CD4-positive, CD25-positive, alpha-beta regulatory T cell (primary cell): Measurements from ENCODE around the gene PADI3. TPM values are rescaled to one million over a fixed set of nuclear protein-coding genes. Genes with fewer than 3 reads are reported as not detected.
"Not testable (repeated sequence)": the region's sequence is repeated elsewhere in the genome, so short reads cannot be mapped to it uniquely, and the experiment has no call there.

ENCODE experiments used
- ATAC-seq, 2 donors: fragments of 150-1000 bp; cut with Tn5 transposase; one replicate each; pipeline ENCODE4 v1.10.0; 2021; ENCODE audit warnings: low read depth in 2 of 2, moderate number of reproducible peaks in 2 of 2, moderate library complexity in 1 of 2
- DNase-seq, 3 donors: peaks; one replicate each; pipeline versions ENCODE4 v3.0.0 to v3.0.0-alpha.2; 2012 to 2022; ENCODE audit warnings: mixed read lengths in 1 of 3
- H3K27ac ChIP-seq: one replicate; pipeline ENCODE4 v1.7.0; 2013; ENCODE audit warnings: mild to moderate bottlenecking, low read length; ENCODE audit not compliant: insufficient read depth, poor library complexity, severe bottlenecking
- H3K27me3 ChIP-seq: one replicate; pipeline ENCODE4 v1.7.0; 2013; ENCODE audit warnings: low read length; ENCODE audit not compliant: control insufficient read depth, insufficient read depth
- H3K36me3 ChIP-seq: one replicate; pipeline ENCODE4 v1.7.0; 2013; ENCODE audit warnings: mild to moderate bottlenecking, low read length, moderate library complexity; ENCODE audit not compliant: control insufficient read depth, insufficient read depth
- H3K4me1 ChIP-seq: 2 replicates; pipeline ENCODE4 v1.7.0; 2013; ENCODE audit warnings: mild to moderate bottlenecking, low read length; ENCODE audit not compliant: insufficient read depth, control insufficient read depth, poor library complexity, severe bottlenecking
- H3K4me3 ChIP-seq: one replicate; pipeline ENCODE4 v1.7.0; 2013; ENCODE audit warnings: low read depth, mild to moderate bottlenecking, low read length, moderate library complexity
- H3K9me3 ChIP-seq, 2 experiments: 1 replicate in 1 of 2; 2 replicates in 1 of 2; pipeline ENCODE4 v1.7.0; 2013; ENCODE audit warnings: low read length in 2 of 2, mild to moderate bottlenecking in 1 of 2, moderate library complexity in 1 of 2; ENCODE audit not compliant: control insufficient read depth in 2 of 2
- H3K27ac Mint-ChIP-seq, 3 donors: one replicate each; pipeline ENCODE4 v1.8.0; 2020 to 2022; ENCODE audit warnings: mild to moderate bottlenecking in 3 of 3, mixed read lengths in 3 of 3, moderate library complexity in 2 of 3
- H3K27me3 Mint-ChIP-seq: one replicate; pipeline ENCODE4 v1.8.0; 2022; ENCODE audit warnings: mild to moderate bottlenecking, mixed read lengths
- H3K36me3 Mint-ChIP-seq: one replicate; pipeline ENCODE4 v1.8.0; 2020; ENCODE audit warnings: mixed read lengths
- H3K4me1 Mint-ChIP-seq, 4 donors: one replicate each; pipeline ENCODE4 v1.8.0; 2020 to 2022; ENCODE audit warnings: mixed read lengths in 4 of 4, mild to moderate bottlenecking in 1 of 4
- H3K4me3 Mint-ChIP-seq, 4 donors: one replicate each; pipeline ENCODE4 v1.8.0; 2020 to 2022; ENCODE audit warnings: mild to moderate bottlenecking in 4 of 4, mixed read lengths in 4 of 4, moderate library complexity in 3 of 4
- H3K9me3 Mint-ChIP-seq, 7 donors: one replicate each; pipeline ENCODE4 v1.8.0; 2020 to 2022; ENCODE audit warnings: mixed read lengths in 7 of 7, mild to moderate bottlenecking in 3 of 7, moderate library complexity in 2 of 7
- polyA plus RNA-seq, 4 donors: library from polyadenylated mRNA; unstranded; fragments of 300-500 nt; fragmentation: Illumina TruSeq; gene quantifications; one replicate each; pipeline ENCODE4 v1.2.3, GENCODE V29; 2021
- total RNA-seq: library from RNA; stranded (reverse); gene quantifications from one replicate; pipeline ENCODE4 v1.2.3, GENCODE V29; 2022

The PADI3 gene
- total and polyA plus RNA-seq, 5 donors from 2014 or later = not detected

GRCh38 chr1:17318262-17318661 is 69.4 kb downstream of the PADI3 start:
- Mint-ChIP-seq H3K4me1 (no peaks in the 10 kb centered on the region), H3K9me3 (peaks cover 0 to 3% (median 0%) of the 10 kb centered on the region in 7 donors), H3K27me3 (peaks cover 18% of the 10 kb centered on the region), H3K36me3 (no peaks in the 10 kb centered on the region), H3K4me3 (no peak overlapping the region), H3K27ac (no peak overlapping the region)
- H3K27me3 ChIP-seq = no peaks in the 10 kb centered on the region
- ATAC-seq (no peak), DNase-seq (no peak)
- no peaks in the 10 kb centered on the region for H3K36me3 ChIP-seq
- H3K4me1 ChIP-seq = no peaks in the 10 kb centered on the region
- no peaks in the 10 kb centered on the region for H3K9me3 ChIP-seq
- H3K27ac ChIP-seq = no peak overlapping the region
- no peak overlapping the region for H3K4me3 ChIP-seq

- no peak overlapping the region for H3K27ac ChIP-seq
- no peak overlapping the region for H3K27ac Mint-ChIP-seq
- no peaks in the 10 kb centered on the region for H3K9me3 ChIP-seq
- DNase-seq (no peak), ATAC-seq (no peak)
- no peak overlapping the region for H3K4me3 ChIP-seq
- H3K4me1 Mint-ChIP-seq = no peaks in the 10 kb centered on the region
- H3K36me3 Mint-ChIP-seq = no peaks in the 10 kb centered on the region
- peaks cover 0 to 3% (median 0%) of the 10 kb centered on the region in 7 donors for H3K9me3 Mint-ChIP-seq
- H3K4me3 Mint-ChIP-seq = no peak overlapping the region
- H3K36me3 ChIP-seq = no peaks in the 10 kb centered on the region
- peaks cover 29% of the 10 kb centered on the region for H3K27me3 Mint-ChIP-seq
- no peaks in the 10 kb centered on the region for H3K27me3 ChIP-seq
- no peaks in the 10 kb centered on the region for H3K4me1 ChIP-seq
Measured at GRCh38 chr1:17319561-17320350, 70.9 kb downstream of the PADI3 start.

- H3K27ac ChIP-seq, H3K9me3 ChIP-seq, ATAC-seq, H3K27ac Mint-ChIP-seq, H3K4me1 Mint-ChIP-seq, DNase-seq, H3K36me3 ChIP-seq, H3K4me1 ChIP-seq, H3K27me3 ChIP-seq, H3K4me3 Mint-ChIP-seq, H3K9me3 Mint-ChIP-seq, H3K4me3 ChIP-seq, H3K36me3 Mint-ChIP-seq: not testable (repeated sequence)
- H3K27me3 Mint-ChIP-seq = peaks cover 31% of the 10 kb centered on the region
Measured at GRCh38 chr1:17321857-17322390, 73.0 kb downstream of the PADI3 start.

- H3K36me3 ChIP-seq = no peaks in the 10 kb centered on the region
Measured at GRCh38 chr1:17328855-17329254, 80.0 kb downstream of the PADI3 start.

GRCh38 chr1:17329610-17330009 is 80.7 kb downstream of the PADI3 start:
- no peak overlapping the region for H3K4me3 ChIP-seq
- H3K4me3 Mint-ChIP-seq = no peak overlapping the region

More at GRCh38 chr1:17328855-17329254, 80.0 kb downstream of the PADI3 start:
- Histone ChIP-seq H3K27me3 (peaks cover 3% of the 10 kb centered on the region), H3K27ac (no peak overlapping the region), H3K9me3 (no peaks in the 10 kb centered on the region), H3K4me3 (no peak overlapping the region), H3K4me1 (no peaks in the 10 kb centered on the region)
- Mint-ChIP-seq H3K9me3 (peaks cover 0 to 4% (median 1%) of the 10 kb centered on the region in 7 donors), H3K27ac (no peak overlapping the region), H3K4me3 (no peak overlapping the region), H3K4me1 (no peaks in the 10 kb centered on the region), H3K36me3 (no peaks in the 10 kb centered on the region), H3K27me3 (peaks cover 31% of the 10 kb centered on the region)
- DNase-seq (no peak), ATAC-seq (no peak)

GRCh38 chr1:17330856-17331255 is 82.0 kb downstream of the PADI3 start:
- Histone ChIP-seq H3K4me1 (no peaks in the 10 kb centered on the region), H3K27me3 (peaks cover 3% of the 10 kb centered on the region), H3K9me3 (no peaks in the 10 kb centered on the region), H3K36me3 (no peaks in the 10 kb centered on the region), H3K4me3 (no peak overlapping the region), H3K27ac (no peak overlapping the region)
- DNase-seq = no peak
- Mint-ChIP-seq H3K4me3 (no peak overlapping the region), H3K36me3 (no peaks in the 10 kb centered on the region), H3K9me3 (peaks cover 0 to 4% (median 0%) of the 10 kb centered on the region in 7 donors), H3K27ac (no peak overlapping the region), H3K27me3 (peaks cover 20% of the 10 kb centered on the region), H3K4me1 (no peaks in the 10 kb centered on the region)
- ATAC-seq = no peak

More at GRCh38 chr1:17329610-17330009, 80.7 kb downstream of the PADI3 start:
- Mint-ChIP-seq H3K36me3 (no peaks in the 10 kb centered on the region), H3K9me3 (peaks cover 0 to 4% (median under 1%) of the 10 kb centered on the region in 7 donors), H3K27me3 (peaks cover 27% of the 10 kb centered on the region), H3K4me1 (no peaks in the 10 kb centered on the region), H3K27ac (no peak overlapping the region)
- Histone ChIP-seq H3K27ac (no peak overlapping the region), H3K36me3 (no peaks in the 10 kb centered on the region), H3K9me3 (no peaks in the 10 kb centered on the region), H3K4me1 (no peaks in the 10 kb centered on the region), H3K27me3 (peaks cover 3% of the 10 kb centered on the region)
- ATAC-seq (no peak), DNase-seq (no peak)

GRCh38 chr1:17333081-17333480 is 84.2 kb downstream of the PADI3 start:
- Histone ChIP-seq H3K27ac (no peak overlapping the region), H3K4me3 (no peak overlapping the region), H3K27me3 (peaks cover 3% of the 10 kb centered on the region), H3K36me3 (no peaks in the 10 kb centered on the region), H3K9me3 (no peaks in the 10 kb centered on the region), H3K4me1 (no peaks in the 10 kb centered on the region)
- Mint-ChIP-seq H3K4me3 (no peak overlapping the region), H3K27ac (no peak overlapping the region), H3K4me1 (no peaks in the 10 kb centered on the region), H3K27me3 (peaks cover 18% of the 10 kb centered on the region), H3K36me3 (no peaks in the 10 kb centered on the region), H3K9me3 (peaks cover 0 to 4% (median 0%) of the 10 kb centered on the region in 7 donors)
- DNase-seq = no peak
- no peak for ATAC-seq
